ENCODE measurements around the gene COG7. TPM values are rescaled to one million over a fixed set of nuclear protein-coding genes. Genes with fewer than 3 reads are reported as not detected.

COG7 gene
- polyA plus RNA-seq, 1 of the 3 experiments (the other 2 are of a cell fraction), result 33.0 TPM

GRCh38 chr16:23380501-23380951 is 72.5 kb downstream of the COG7 start:
- Histone ChIP-seq H2AFZ (ENCODE audit: low read depth) (no peak overlapping the region), H3F3A (replicated peaks; ENCODE audit: insufficient read depth) (no peaks in the 10 kb centered on the region), H3K9me2 (no peaks in the 10 kb centered on the region), H3K79me2 (ENCODE audit: insufficient read depth) (no peaks in the 10 kb centered on the region), H3K9me3 (no peaks in the 10 kb centered on the region), H4K20me1 (ENCODE audit: insufficient read depth) (no peaks in the 10 kb centered on the region), H3K4me3 (ENCODE audit: low read depth in 2 of 2, low read length in 1 of 2) (no peak overlapping the region), H3K27ac (ENCODE audit: low read depth in 2 of 2, low read length in 1 of 2) (no peak overlapping the region), H3K9ac (no peak overlapping the region), H3K36me3 (replicated peaks in 1 of 2; ENCODE audit: control insufficient read depth in 1 of 2, insufficient read depth in 2 of 2, low read length in 1 of 2) (no peaks in the 10 kb centered on the region), H3K27me3 (ENCODE audit: insufficient read depth) (no peaks in the 10 kb centered on the region), H3K4me2 (no peak overlapping the region), H3K4me1 (ENCODE audit: control insufficient read depth in 1 of 2, insufficient read depth in 2 of 2, low read depth in 1 of 2, low read length in 1 of 2) (no peaks in the 10 kb centered on the region)
- DNase-seq, result no peak
- ChIA-PET POLR2A (no interaction called here), CTCF (interaction anchor here (0.9 to 1.6 kb wide), 4 partner anchors 53 to 482 kb away, joined by 3 to 4 read pairs (median 4); no protein-coding TSS in a partner anchor)
- 73% methylated on average over 3 of the region's 20 CpGs for WGBS (ENCODE audit: low lambda C conversion rate)
- TF ChIP-seq GATA2 (CRISPR knock-in tag; IDR thresholded peaks at IDR 0.05) (no peak), USF1 (IDR thresholded peaks at IDR 0.05; ENCODE audit: borderline replicate concordance, low read depth) (no peak), ZBTB33 (IDR thresholded peaks at IDR 0.05; ENCODE audit: borderline replicate concordance, low read depth) (no peak), MXI1 (IDR thresholded peaks at IDR 0.05; ENCODE audit: low read depth, low read length) (no peak), CTCF (IDR thresholded peaks at IDR 0.05) (no peak), FOSL2 (IDR thresholded peaks at IDR 0.05; ENCODE audit: borderline replicate concordance, low read depth) (no peak), TAF1 (IDR thresholded peaks at IDR 0.05; ENCODE audit: borderline replicate concordance, low read depth, low read length) (no peak), PBX3 (IDR thresholded peaks at IDR 0.05) (no peak), FOXM1 (IDR thresholded peaks at IDR 0.05; ENCODE audit: low read depth) (no peak), RXRA (IDR thresholded peaks at IDR 0.05; ENCODE audit: borderline replicate concordance, low read depth) (no peak), TCF12 (IDR thresholded peaks at IDR 0.05) (no peak), IRF3 (IDR thresholded peaks at IDR 0.05; ENCODE audit: low read depth, low read length) (no peak), RCOR1 (IDR thresholded peaks at IDR 0.05; ENCODE audit: low read length) (no peak)
